Measurements from ENCODE around the gene TJAP1. TPM values are rescaled to one million over a fixed set of nuclear protein-coding genes. Genes with fewer than 3 reads are reported as not detected.

TJAP1 gene
- total RNA-seq, 1 donor from 2014 or later: 31.0 TPM

DNA sequence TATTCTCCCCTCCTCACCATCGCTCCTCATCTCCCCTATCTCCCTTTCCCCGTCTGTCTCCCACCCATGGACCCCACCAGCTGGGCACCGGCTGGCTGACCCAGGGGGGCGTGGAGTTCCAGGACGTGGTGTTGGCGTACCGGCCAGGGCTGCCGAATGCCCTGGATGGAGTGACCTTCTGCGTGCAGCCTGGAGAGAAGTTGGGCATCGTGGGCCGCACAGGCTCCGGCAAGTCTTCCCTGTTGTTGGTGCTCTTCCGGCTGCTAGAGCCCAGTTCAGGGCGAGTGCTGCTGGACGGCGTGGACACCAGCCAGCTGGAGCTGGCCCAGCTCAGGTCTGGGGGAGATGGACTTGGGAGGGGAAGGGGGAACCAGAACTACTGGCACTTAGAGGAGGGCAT, 29.8 kb upstream of the TJAP1 start:
- H3K4me3 Mint-ChIP-seq (ENCODE audit: unreplicated experiment): no peak overlapping the region
- no peaks in the 10 kb centered on the region for H3K4me1 Mint-ChIP-seq (ENCODE audit: low read depth)
- H3K27ac Mint-ChIP-seq (ENCODE audit: unreplicated experiment): no peak overlapping the region

DNA sequence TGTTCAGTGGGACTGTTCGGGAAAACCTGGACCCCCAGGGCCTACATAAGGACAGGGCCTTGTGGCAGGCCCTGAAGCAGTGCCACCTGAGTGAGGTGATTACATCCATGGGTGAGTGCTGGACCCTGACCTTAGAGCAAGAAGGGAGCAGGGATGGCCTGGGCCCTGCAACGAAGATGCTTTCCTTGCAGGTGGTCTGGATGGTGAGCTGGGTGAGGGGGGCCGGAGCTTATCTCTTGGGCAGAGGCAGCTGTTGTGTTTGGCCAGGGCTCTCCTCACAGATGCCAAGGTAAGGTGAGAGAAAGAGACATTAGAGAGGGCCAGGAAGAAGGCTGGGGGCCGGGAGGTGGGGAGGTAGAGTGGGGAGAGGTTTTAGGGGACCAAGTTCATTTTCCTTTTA, 28.5 kb upstream of the TJAP1 start:
- Mint-ChIP-seq H3K27ac (ENCODE audit: unreplicated experiment) (no peak overlapping the region), H3K36me3 (ENCODE audit: low read depth) (peaks cover 34% of the 10 kb centered on the region), H3K27me3 (ENCODE audit: low read depth) (no peaks in the 10 kb centered on the region), H3K4me3 (ENCODE audit: unreplicated experiment) (no peak overlapping the region), H3K9me3 (ENCODE audit: low read depth) (no peaks in the 10 kb centered on the region), H3K4me1 (ENCODE audit: low read depth) (peaks cover 2% of the 10 kb centered on the region)
- TF ChIP-seq, protein P1, sequence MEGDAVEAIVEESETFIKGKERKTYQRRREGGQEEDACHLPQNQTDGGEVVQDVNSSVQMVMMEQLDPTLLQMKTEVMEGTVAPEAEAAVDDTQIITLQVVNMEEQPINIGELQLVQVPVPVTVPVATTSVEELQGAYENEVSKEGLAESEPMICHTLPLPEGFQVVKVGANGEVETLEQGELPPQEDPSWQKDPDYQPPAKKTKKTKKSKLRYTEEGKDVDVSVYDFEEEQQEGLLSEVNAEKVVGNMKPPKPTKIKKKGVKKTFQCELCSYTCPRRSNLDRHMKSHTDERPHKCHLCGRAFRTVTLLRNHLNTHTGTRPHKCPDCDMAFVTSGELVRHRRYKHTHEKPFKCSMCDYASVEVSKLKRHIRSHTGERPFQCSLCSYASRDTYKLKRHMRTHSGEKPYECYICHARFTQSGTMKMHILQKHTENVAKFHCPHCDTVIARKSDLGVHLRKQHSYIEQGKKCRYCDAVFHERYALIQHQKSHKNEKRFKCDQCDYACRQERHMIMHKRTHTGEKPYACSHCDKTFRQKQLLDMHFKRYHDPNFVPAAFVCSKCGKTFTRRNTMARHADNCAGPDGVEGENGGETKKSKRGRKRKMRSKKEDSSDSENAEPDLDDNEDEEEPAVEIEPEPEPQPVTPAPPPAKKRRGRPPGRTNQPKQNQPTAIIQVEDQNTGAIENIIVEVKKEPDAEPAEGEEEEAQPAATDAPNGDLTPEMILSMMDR (IDR thresholded peaks at IDR 0.05): no peak
- no peak for DNase-seq (ENCODE audit: low spot score)

More for the DNA sequence above, 29.8 kb upstream of the TJAP1 start:
- no peaks in the 10 kb centered on the region for H3K9me3 Mint-ChIP-seq (ENCODE audit: low read depth)
- DNase-seq (ENCODE audit: low spot score): no peak
- peaks cover 42% of the 10 kb centered on the region for H3K36me3 Mint-ChIP-seq (ENCODE audit: low read depth)
- TF ChIP-seq, protein P1 (IDR thresholded peaks at IDR 0.05): no peak
- H3K27me3 Mint-ChIP-seq (ENCODE audit: low read depth): no peaks in the 10 kb centered on the region

DNA sequence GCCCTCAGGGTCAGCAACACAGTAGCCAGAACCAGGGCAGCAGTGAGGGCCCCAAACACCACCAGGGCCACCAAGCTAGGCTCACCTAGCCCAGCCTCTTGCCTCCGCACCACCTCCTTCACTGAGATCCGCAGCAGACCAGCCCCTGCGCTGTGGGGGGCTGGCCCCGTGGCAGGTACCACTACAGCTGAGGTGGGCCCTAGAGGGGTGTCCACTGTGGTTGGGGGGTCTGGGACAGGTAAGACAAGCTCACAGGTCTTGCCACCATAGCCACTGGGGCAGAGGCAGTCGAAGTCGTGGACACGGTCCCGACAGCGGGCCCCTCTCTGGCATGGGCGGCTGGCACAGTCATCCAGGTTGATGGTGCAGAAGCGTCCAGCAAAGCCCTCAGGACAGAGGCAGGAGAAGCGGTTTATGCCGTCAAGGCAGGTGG, 26.7 kb upstream of the TJAP1 start:
- peaks cover 2% of the 10 kb centered on the region for H3K27me3 Mint-ChIP-seq (ENCODE audit: low read depth)
- H3K27ac Mint-ChIP-seq (ENCODE audit: unreplicated experiment): no peak overlapping the region
- peaks cover 30% of the 10 kb centered on the region for H3K36me3 Mint-ChIP-seq (ENCODE audit: low read depth)
- H3K4me1 Mint-ChIP-seq (ENCODE audit: low read depth): peaks cover 12% of the 10 kb centered on the region
- no peaks in the 10 kb centered on the region for H3K9me3 Mint-ChIP-seq (ENCODE audit: low read depth)
- no peak overlapping the region for H3K4me3 Mint-ChIP-seq (ENCODE audit: unreplicated experiment)
- no peak for DNase-seq (ENCODE audit: low spot score)
- TF ChIP-seq, protein P1 (IDR thresholded peaks at IDR 0.05): no peak

DNA sequence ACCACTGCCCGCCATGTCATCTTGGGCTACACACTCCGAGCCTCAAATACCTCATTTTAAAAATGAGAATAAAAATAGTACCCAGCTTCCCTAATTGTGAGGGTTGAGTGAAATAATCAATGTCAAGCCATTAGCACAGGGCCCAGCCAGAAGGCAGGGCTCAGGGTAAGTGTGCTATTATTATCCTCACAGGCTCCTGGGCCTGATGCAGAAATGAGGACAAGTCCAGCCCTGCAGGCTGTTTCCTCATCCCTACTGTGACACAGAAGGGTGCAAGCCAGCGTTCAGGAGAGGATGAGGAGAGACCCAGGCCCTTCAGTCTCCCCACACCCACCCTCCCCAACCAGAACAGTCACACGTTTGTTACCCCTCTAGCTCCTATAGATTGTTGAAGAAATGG, 26.0 kb upstream of the TJAP1 start:
- H3K27ac Mint-ChIP-seq (ENCODE audit: unreplicated experiment): no peak overlapping the region
- no peak for DNase-seq (ENCODE audit: low spot score)

DNA sequence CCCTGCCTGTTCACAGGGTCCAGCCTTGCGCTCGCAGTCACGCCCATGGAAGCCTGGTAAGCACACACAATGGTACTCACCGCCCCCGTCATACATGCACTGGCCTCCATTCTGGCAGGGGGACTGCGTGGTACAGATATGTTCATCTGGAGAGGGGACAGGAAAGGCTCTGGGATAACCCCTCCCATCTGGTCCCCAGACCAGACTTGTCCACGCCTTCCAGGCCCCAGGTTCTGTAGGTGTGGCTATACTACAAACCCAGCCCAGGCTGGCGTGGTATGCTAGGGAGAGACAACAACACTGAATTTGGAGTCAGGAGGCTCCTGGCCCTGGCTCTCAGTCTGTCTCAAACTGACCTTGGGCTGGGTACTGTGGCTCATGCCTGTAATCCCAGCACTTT, 25.4 kb upstream of the TJAP1 start:
- DNase-seq (ENCODE audit: low spot score): no peak
- H3K4me3 Mint-ChIP-seq (ENCODE audit: unreplicated experiment): no peak overlapping the region
- H3K9me3 Mint-ChIP-seq (ENCODE audit: low read depth): no peaks in the 10 kb centered on the region
- TF ChIP-seq, protein P1 (IDR thresholded peaks at IDR 0.05): no peak
- H3K27me3 Mint-ChIP-seq (ENCODE audit: low read depth): peaks cover 13% of the 10 kb centered on the region
- H3K36me3 Mint-ChIP-seq (ENCODE audit: low read depth): peaks cover 23% of the 10 kb centered on the region
- H3K27ac Mint-ChIP-seq (ENCODE audit: unreplicated experiment): no peak overlapping the region
- peaks cover 21% of the 10 kb centered on the region for H3K4me1 Mint-ChIP-seq (ENCODE audit: low read depth)

More for the DNA sequence above, 26.0 kb upstream of the TJAP1 start:
- peaks cover 8% of the 10 kb centered on the region for H3K27me3 Mint-ChIP-seq (ENCODE audit: low read depth)
- TF ChIP-seq, protein P1 (IDR thresholded peaks at IDR 0.05): no peak
- no peak overlapping the region for H3K4me3 Mint-ChIP-seq (ENCODE audit: unreplicated experiment)
- H3K36me3 Mint-ChIP-seq (ENCODE audit: low read depth): peaks cover 27% of the 10 kb centered on the region
- H3K9me3 Mint-ChIP-seq (ENCODE audit: low read depth): no peaks in the 10 kb centered on the region
- H3K4me1 Mint-ChIP-seq (ENCODE audit: low read depth): peaks cover 18% of the 10 kb centered on the region

Measured in chondrocyte (in vitro differentiated cells).